Activated T-cell treated with anti-CD3 and anti-CD28 coated beads for 1 hour (primary cell): ENCODE results near the gene MAOA.
"Not testable (repeated sequence)": the region's sequence is repeated elsewhere in the genome, so short reads cannot be mapped to it uniquely, and the experiment has no call there.

Source experiments
- DNase-seq: peaks from one replicate; pipeline ENCODE4 v3.0.0-alpha.2; 2020; ENCODE audit warnings: low read depth

MAOA gene

GRCh38 chrX:43663173-43663572 lies 7.1 kb downstream of the MAOA start:
- no peak for DNase-seq

DNA sequence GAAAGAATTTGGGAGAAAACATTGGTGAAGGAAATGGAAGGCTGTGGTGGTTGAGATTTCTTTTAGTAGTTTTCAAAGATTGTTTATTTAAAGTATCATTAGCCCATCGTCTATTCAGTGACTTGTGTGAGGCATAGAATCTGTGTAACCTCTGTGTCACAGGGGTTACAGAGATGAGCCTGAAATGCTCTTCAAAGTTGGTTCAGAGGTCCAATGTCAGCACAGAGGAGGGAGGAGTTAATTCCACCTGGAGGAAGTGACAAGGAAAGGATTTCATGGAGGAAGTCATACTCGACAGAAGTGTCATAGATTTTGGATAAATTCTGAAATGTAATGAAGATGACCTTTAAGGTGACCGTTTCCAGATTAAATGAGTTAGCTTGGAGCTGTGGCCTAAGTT lies 8.2 kb downstream of the MAOA start:
- DNase-seq, result no peak

GRCh38 chrX:43664708-43665107 lies 8.6 kb downstream of the MAOA start:
- no peak for DNase-seq

GRCh38 chrX:43666311-43666912 lies 10.3 kb downstream of the MAOA start:
- no peak for DNase-seq

GRCh38 chrX:43675965-43676628 lies 20.0 kb downstream of the MAOA start:
- not testable (repeated sequence) for DNase-seq

DNA sequence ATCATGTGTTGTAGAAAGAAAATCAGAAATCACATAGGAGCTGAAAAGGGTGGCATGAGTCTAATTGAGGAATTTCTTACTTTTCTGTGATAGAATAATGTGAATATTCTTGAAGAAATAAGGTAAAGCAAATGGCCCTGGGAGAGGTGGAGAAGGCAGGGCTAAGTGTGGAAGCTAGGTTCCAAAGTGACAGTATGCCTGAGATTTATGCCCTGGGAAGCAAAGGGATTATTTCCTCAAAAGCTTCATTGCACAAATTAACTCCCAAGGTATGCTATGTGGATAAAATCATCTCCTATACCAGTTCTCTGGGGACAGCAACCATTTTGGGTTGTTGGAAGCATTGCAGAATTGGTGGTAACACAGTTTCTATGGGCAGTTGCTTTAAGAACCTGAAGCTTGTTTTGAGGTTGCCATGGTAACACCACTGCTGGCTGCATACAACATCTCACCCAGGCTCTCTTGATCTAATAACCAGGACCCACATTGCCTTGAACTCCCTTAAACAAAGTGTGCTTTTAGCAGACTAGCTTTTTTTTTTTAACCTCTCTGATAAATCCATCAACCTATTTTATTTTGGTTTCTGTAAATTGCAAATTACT lies 21.0 kb downstream of the MAOA start:
- no peak for DNase-seq

- DNase-seq, result no peak
These were observed 21.9 kb downstream of the MAOA start for GRCh38 chrX:43677993-43678392.

- DNase-seq, result no peak
These were observed 23.0 kb downstream of the MAOA start for GRCh38 chrX:43679058-43679457.

- DNase-seq, result no peak
These were observed 23.7 kb downstream of the MAOA start for GRCh38 chrX:43679778-43680177.

- no peak for DNase-seq
These were observed 26.6 kb downstream of the MAOA start for GRCh38 chrX:43682726-43683125.

GRCh38 chrX:43685221-43685620 lies 29.1 kb downstream of the MAOA start:
- no peak for DNase-seq

- no peak for DNase-seq
These were observed 32.5 kb downstream of the MAOA start for GRCh38 chrX:43688586-43688985.

DNA sequence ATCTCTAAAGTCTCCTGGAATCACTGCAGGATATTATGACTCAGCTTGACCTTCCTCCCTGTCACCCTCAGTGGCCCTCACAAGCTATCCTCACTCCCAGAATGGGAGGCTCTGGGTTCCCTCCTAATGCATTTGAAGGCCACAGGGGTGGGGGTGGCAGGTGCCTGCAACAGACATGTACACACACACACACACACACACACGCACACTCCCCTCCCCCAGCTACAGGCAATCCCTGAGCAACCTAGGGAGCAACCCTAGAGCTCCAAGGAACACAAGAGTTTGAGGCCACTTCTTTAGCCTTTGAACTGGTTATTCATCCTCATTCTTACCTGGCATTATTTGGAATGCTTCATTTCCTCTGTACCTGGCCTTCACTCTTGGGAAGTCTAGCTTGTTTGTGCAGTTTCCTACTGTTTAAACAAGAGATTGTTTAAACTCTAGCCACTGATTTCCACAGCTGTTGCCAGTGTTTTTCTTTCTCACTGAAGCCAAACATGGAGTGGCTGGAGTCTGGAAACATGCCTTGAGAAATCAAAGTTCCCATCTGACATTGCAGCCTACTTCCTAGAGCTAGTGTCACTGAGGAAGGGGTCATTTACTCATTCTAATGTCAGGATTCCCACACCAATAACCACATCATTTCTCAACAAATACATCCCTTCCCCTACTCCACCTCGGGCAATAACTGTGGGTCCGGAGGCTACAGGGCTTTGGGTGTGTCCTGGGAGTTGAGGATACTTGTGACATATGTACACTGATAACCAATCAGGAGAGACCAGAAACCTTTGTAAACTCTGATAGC lies 37.7 kb downstream of the MAOA start:
- DNase-seq, result no peak

GRCh38 chrX:43699475-43699874 lies 43.4 kb downstream of the MAOA start:
- no peak for DNase-seq

- DNase-seq, result no peak
These were observed 46.0 kb downstream of the MAOA start for GRCh38 chrX:43702079-43702524.

DNA sequence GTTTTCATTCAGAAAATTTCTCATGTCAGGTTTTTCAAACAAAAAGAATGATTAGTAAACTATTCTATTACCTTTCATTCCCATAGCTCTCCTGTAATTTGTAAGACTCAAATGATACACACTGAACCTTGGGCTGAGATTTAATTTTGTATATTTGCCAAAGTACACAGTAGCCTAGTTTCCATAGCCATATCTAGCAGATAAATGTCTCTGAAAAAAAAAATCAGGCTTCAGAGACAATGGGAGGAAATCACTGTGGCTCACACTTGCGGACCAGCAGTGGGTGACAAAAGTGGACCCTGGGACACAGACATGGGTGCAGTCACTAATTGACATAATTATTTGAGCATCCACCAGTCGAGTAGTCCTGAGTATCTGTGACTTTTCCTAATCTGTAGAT lies 46.6 kb downstream of the MAOA start:
- no peak for DNase-seq

DNA sequence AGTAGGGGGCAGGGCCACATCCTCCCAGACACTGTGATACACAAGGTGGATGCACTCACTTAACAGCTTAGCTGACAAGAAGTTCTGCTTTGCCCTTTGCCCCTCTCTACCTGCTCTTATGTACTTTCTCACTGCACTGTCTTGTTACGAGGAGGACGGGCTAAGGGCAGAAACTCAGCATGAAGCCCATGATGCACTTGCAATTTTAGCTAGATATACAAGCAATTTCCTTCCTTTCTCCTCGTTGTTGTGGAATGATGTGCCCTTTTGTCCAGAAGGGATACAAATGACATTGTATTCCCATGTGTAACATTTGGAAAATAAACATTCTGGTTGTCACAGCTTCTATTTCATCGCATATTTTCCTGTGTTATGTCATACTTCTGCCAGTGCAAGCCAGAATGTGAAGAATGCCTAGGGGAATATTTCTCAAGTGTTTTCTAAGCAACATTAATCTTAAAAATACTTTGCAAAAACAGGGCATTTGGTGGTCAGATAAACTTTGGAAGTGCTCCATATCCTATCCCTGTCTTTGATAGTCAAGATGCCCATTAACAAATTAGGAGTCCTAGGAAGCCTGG lies 47.2 kb downstream of the MAOA start:
- no peak for DNase-seq

DNA sequence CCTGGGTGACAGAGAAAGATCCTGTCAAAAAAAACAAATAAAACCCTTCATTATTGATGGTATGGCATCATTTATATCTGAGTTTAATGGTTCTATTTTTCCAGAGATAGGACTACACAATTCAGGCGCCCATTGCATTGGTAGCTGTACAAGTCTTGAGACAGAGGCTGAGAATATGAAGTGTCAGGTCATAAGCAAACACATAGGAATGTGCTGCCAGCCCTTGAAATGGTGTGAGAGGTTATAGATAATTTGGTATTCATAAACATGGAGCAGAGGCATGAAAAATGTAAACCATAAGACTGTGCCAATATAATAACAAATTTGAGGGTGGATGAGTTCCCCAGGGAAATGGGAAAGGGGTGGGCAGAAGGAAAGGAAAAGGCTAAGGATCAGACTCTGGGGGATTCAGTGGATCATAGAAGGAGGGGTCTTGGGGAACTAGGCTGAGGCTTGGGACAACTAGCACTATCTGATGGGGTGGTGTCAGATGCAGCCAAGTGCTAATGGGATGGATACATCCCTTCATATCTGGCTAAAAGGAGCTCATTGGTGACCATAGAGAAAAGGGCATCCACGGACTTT lies 50.8 kb downstream of the MAOA start:
- DNase-seq, result no peak

- no peak for DNase-seq
These were observed 51.9 kb downstream of the MAOA start for GRCh38 chrX:43707812-43708548.

- no peak for DNase-seq
These were observed 60.0 kb downstream of the MAOA start for GRCh38 chrX:43716144-43716543.

DNA sequence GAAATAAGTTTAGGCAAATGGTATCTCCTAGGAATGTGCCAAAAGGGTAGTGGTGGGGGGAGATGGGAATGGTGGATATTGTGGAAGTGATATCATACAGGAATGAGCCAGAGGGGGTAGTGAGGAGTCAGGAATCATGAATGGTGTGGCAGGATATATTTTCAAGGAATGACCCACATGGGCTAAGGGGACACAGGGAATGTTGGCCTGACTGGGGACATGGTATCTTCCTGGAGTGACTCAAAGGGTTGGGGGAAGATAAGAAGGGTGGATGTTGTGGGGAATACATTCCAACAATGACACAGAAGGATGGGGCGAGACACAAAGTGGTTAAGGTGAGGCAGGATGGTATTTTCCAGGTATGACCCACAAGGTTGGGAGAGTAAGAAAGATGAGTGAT lies 60.6 kb downstream of the MAOA start:
- DNase-seq, result no peak
